ENCODE results near the gene ANKS1B. TPM values are rescaled to one million over a fixed set of nuclear protein-coding genes. Genes with fewer than 3 reads are reported as not detected.

Gene ANKS1B
- total RNA-seq, 1 experiment from 2014 or later = 0.54 TPM

DNA sequence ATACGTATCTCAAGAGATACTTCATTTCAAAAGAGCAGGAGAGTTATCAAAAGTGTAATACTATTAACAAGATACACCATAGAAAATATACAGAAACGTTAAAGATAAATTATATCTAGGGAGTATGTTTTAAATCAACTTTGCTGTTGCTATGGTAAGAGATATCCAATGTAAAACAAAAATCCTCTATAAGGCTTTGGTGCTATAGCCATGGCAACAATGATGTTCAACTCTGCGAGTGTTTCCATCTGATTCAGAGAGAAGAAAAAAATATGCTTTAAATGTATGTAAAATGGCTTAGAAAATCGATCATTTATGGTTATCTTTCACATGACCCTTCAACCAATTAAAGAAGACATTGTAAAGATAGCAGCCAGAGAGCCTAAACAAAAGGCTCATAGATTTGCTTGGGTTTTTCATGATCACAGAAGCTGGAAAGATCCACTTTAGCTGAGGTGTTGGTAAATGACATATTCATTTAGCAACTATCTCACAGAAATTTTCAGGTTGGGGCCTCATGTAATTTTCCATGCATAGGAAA is 724.2 kb downstream of the ANKS1B start:
- intact Hi-C loops (cut with micrococcal nuclease) = no loop called here
- RAD21 ChIA-PET (ENCODE audit: low non-redundant PET in 1 of 2, low total read pairs in 2 of 2, uncharacterized antibody in 2 of 2, unreplicated experiment in 2 of 2) = no interaction called here
- Histone ChIP-seq H3K4me3 (replicated peaks in 1 of 2; ENCODE audit: low read depth in 1 of 2, low read length in 2 of 2) (no peak overlapping the region), H3K9ac (ENCODE audit: low read length) (no peak overlapping the region), H3K9me3 (ENCODE audit: control insufficient read depth in 1 of 2, insufficient read depth in 1 of 2, low read depth in 1 of 2, low read length in 2 of 2) (no peaks in the 10 kb centered on the region), H4K20me1 (ENCODE audit: insufficient read depth) (no peaks in the 10 kb centered on the region), H3K79me2 (ENCODE audit: insufficient read depth, low read length) (no peaks in the 10 kb centered on the region), H2AFZ (ENCODE audit: low read depth, low read length, poor library complexity, severe bottlenecking) (no peak overlapping the region), H3K27ac (ENCODE audit: low read depth, low read length) (no peak overlapping the region), H3K4me1 (ENCODE audit: control insufficient read depth in 1 of 2, insufficient read depth in 2 of 2, low read length in 2 of 2) (no peaks in the 10 kb centered on the region), H3K36me3 (ENCODE audit: control insufficient read depth in 1 of 2, insufficient read depth in 2 of 2, low read length in 2 of 2) (no peaks in the 10 kb centered on the region), H3K27me3 (ENCODE audit: insufficient read depth, low read length) (no peaks in the 10 kb centered on the region; the same call in 1 of the 2 replicates), H3K4me2 (ENCODE audit: low read length) (no peak overlapping the region), H3K9me2 (ENCODE audit: insufficient read depth) (no peaks in the 10 kb centered on the region)
- DNase-seq (ENCODE audit: low read depth, low spot score) = no peak
- no peak for TF ChIP-seq ZFX (IDR thresholded peaks at IDR 0.05)
- no peak for ATAC-seq
- BruUV-seq (replicated peaks) = no TSS peak
- POLR2A ChIA-PET = no interaction called here
- CTCF ChIA-PET = no interaction called here

DNA sequence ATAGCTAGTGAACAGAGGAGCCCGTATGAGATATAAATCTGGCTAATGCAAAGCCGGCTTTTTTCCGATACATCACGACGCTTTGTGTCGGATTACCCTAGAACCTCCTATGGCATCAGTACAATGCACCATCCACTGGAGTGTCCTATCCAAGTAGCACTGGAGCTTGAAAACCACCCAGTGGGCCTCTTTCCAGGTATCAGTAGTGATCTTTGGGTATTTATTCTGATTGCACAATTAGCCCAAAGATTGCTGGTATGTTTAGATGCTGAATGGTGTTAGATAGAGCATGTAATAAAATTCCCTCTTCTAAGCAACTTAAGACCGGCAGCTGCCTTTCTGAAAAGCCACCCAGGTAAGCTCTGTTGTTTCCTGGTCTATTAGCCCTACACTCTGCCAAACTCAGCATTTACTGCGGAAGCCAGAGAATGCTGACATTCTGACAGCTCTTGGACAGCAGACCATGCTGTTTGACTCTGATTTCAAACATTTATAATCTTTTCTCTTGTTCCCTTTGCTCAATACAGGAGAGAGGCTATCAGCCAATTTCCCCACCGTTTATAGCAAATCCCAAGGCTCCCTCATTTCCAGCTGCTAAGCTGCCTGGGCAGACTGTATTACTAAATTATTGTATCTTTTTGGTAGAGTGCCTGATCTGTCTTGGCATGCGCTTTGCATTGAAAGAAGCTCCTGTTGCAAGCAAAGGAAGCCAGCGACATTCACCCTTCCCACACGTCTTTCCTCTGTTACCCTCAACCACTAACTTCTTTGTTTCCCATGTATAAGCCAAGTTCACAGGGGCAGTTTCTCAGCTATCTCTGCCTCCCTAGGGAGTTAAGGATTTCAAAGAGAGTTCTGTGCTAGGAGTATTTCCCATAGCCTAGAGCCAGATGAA is 725.4 kb downstream of the ANKS1B start:
- intact Hi-C loops (cut with micrococcal nuclease) = no loop called here
- no peaks in the 10 kb centered on the region for H3K79me2 ChIP-seq (ENCODE audit: insufficient read depth, low read length)
- no peak for TF ChIP-seq SIN3A (IDR thresholded peaks at IDR 0.05; ENCODE audit: low read depth)
- TF ChIP-seq, protein P1, sequence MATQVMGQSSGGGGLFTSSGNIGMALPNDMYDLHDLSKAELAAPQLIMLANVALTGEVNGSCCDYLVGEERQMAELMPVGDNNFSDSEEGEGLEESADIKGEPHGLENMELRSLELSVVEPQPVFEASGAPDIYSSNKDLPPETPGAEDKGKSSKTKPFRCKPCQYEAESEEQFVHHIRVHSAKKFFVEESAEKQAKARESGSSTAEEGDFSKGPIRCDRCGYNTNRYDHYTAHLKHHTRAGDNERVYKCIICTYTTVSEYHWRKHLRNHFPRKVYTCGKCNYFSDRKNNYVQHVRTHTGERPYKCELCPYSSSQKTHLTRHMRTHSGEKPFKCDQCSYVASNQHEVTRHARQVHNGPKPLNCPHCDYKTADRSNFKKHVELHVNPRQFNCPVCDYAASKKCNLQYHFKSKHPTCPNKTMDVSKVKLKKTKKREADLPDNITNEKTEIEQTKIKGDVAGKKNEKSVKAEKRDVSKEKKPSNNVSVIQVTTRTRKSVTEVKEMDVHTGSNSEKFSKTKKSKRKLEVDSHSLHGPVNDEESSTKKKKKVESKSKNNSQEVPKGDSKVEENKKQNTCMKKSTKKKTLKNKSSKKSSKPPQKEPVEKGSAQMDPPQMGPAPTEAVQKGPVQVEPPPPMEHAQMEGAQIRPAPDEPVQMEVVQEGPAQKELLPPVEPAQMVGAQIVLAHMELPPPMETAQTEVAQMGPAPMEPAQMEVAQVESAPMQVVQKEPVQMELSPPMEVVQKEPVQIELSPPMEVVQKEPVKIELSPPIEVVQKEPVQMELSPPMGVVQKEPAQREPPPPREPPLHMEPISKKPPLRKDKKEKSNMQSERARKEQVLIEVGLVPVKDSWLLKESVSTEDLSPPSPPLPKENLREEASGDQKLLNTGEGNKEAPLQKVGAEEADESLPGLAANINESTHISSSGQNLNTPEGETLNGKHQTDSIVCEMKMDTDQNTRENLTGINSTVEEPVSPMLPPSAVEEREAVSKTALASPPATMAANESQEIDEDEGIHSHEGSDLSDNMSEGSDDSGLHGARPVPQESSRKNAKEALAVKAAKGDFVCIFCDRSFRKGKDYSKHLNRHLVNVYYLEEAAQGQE (IDR thresholded peaks at IDR 0.05; ENCODE audit: low read depth) = no peak
- TF ChIP-seq, protein P2, sequence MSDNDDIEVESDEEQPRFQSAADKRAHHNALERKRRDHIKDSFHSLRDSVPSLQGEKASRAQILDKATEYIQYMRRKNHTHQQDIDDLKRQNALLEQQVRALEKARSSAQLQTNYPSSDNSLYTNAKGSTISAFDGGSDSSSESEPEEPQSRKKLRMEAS (IDR thresholded peaks at IDR 0.05) = no peak
- TF ChIP-seq EGR1 (IDR thresholded peaks at IDR 0.05; ENCODE audit: low read depth) = no peak
- TF ChIP-seq, protein P3, sequence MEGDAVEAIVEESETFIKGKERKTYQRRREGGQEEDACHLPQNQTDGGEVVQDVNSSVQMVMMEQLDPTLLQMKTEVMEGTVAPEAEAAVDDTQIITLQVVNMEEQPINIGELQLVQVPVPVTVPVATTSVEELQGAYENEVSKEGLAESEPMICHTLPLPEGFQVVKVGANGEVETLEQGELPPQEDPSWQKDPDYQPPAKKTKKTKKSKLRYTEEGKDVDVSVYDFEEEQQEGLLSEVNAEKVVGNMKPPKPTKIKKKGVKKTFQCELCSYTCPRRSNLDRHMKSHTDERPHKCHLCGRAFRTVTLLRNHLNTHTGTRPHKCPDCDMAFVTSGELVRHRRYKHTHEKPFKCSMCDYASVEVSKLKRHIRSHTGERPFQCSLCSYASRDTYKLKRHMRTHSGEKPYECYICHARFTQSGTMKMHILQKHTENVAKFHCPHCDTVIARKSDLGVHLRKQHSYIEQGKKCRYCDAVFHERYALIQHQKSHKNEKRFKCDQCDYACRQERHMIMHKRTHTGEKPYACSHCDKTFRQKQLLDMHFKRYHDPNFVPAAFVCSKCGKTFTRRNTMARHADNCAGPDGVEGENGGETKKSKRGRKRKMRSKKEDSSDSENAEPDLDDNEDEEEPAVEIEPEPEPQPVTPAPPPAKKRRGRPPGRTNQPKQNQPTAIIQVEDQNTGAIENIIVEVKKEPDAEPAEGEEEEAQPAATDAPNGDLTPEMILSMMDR (IDR thresholded peaks at IDR 0.05 in 2 of 3, conservative IDR thresholded peaks at IDR 0.05 in 1 of 3; ENCODE audit: borderline replicate concordance in 1 of 3, insufficient read depth in 1 of 3, low read depth in 2 of 3, low read length in 2 of 3) = no peak
- no peak for TF ChIP-seq ZFX (IDR thresholded peaks at IDR 0.05)
- TF ChIP-seq CEBPB (IDR thresholded peaks at IDR 0.05; ENCODE audit: low read depth) = no peak
- no peak for TF ChIP-seq SRF (IDR thresholded peaks at IDR 0.05; ENCODE audit: low read depth)
- no peak for TF ChIP-seq YY1 (IDR thresholded peaks at IDR 0.05; ENCODE audit: extremely low read depth, insufficient replicate concordance, low read depth, low read length)
- TF ChIP-seq TCF7L2 (IDR thresholded peaks at IDR 0.05; ENCODE audit: borderline replicate concordance, extremely low read depth, insufficient read depth, insufficient read length) = no peak
- no peak for TF ChIP-seq RAD21 (IDR thresholded peaks at IDR 0.05; ENCODE audit: low read depth)
- no peak for TF ChIP-seq CBX3 (IDR thresholded peaks at IDR 0.05; ENCODE audit: low read depth)
- no peak for TF ChIP-seq EZH2phosphoT487 (IDR thresholded peaks at IDR 0.05; ENCODE audit: borderline replicate concordance)

More for the DNA sequence above, 725.4 kb downstream of the ANKS1B start:
- ATAC-seq (no peak), DNase-seq (ENCODE audit: low read depth, low spot score) (no peak)
- Histone ChIP-seq H3K27ac (ENCODE audit: low read depth, low read length) (no peak overlapping the region), H3K4me1 (ENCODE audit: control insufficient read depth in 1 of 2, insufficient read depth in 2 of 2, low read length in 2 of 2) (no peaks in the 10 kb centered on the region), H4K20me1 (ENCODE audit: insufficient read depth) (no peaks in the 10 kb centered on the region), H3K9me2 (ENCODE audit: insufficient read depth) (no peaks in the 10 kb centered on the region), H3K27me3 (ENCODE audit: insufficient read depth, low read length) (no peaks in the 10 kb centered on the region; the same call in 1 of the 2 replicates), H3K36me3 (ENCODE audit: control insufficient read depth in 1 of 2, insufficient read depth in 2 of 2, low read length in 2 of 2) (no peaks in the 10 kb centered on the region), H2AFZ (ENCODE audit: low read depth, low read length, poor library complexity, severe bottlenecking) (no peak overlapping the region), H3K4me2 (ENCODE audit: low read length) (no peak overlapping the region), H3K4me3 (replicated peaks in 1 of 2; ENCODE audit: low read depth in 1 of 2, low read length in 2 of 2) (no peak overlapping the region), H3K9me3 (ENCODE audit: control insufficient read depth in 1 of 2, insufficient read depth in 1 of 2, low read depth in 1 of 2, low read length in 2 of 2) (no peaks in the 10 kb centered on the region), H3K9ac (ENCODE audit: low read length) (no peak overlapping the region)
- RAD21 ChIA-PET (ENCODE audit: low non-redundant PET in 1 of 2, low total read pairs in 2 of 2, uncharacterized antibody in 2 of 2, unreplicated experiment in 2 of 2) = interaction anchor here in 1 of 2 experiments (0.7 kb wide), 1 partner anchor 43 kb away, joined by 4 read pairs; no protein-coding TSS in a partner anchor
- no TSS peak for BruUV-seq (replicated peaks)
- POLR2A ChIA-PET = no interaction called here
- CTCF ChIA-PET = interaction anchor here (1.2 kb wide), 1 partner anchor 128 kb away, joined by 3 read pairs; no protein-coding TSS in a partner anchor

All from HCT116 (cell line).